ENCODE measurements around the gene GLCCI1. TPM values are rescaled to one million over a fixed set of nuclear protein-coding genes. Genes with fewer than 3 reads are reported as not detected.

The GLCCI1 gene
- total and polyA plus RNA-seq, 10 of the 15 experiments (the other 5 are each of a cell fraction or from before 2014, with no cell fraction given) = 12.6 to 92.0 (median 27.6) TPM

- RAD21 ChIA-PET (ENCODE audit: unreplicated experiment) = interaction anchor here (0.9 kb wide), 2 partner anchors 59 to 110 kb away, joined by 3 read pairs; no protein-coding TSS in a partner anchor
- no peak for ATAC-seq
Observed at GRCh38 chr7:8015746-8016120, 47.1 kb downstream of the GLCCI1 start.

DNA sequence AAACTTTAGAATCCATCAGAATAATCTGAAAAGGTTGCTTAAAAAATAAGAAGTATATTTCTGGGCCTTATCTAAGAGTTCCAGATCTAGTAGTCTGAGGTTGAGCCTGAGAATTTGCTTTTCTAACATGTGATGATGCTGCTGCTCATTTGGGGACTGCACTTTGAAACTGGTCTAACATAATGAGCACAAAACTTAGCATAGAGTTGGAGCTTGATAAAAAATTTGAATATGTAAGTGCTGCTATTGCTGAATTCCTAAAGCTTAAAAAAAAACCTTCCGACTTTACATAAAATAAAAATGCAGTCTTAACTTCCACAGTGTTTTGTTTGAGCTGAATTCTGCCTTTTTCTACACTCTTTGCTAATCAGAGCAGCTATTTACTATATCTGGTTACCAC is 48.8 kb downstream of the GLCCI1 start:
- H4K20me1 ChIP-seq (ENCODE audit: control insufficient read depth, insufficient read depth) = no peaks in the 10 kb centered on the region
- no peak overlapping the region for H3K4me2 ChIP-seq (ENCODE audit: control insufficient read depth, insufficient read depth)
- SMC1A ChIA-PET (ENCODE audit: uncharacterized antibody, unreplicated experiment) = interaction anchor here (0.6 to 4.2 kb wide), 20 partner anchors 9 to 435 kb away, joined by 3 to 17 read pairs (median 4); no protein-coding TSS in a partner anchor
- in situ Hi-C loops (cut with MboI) = no loop called here
- no peak overlapping the region for H3K27ac ChIP-seq (ENCODE audit: control insufficient read depth, insufficient read depth)
- intact Hi-C loops (cut with micrococcal nuclease; ENCODE audit: unreplicated experiment) = no loop called here
- H3K9me3 ChIP-seq (replicated peaks; ENCODE audit: control insufficient read depth, insufficient read depth, low read length) = peaks cover 1% of the 10 kb centered on the region
- CTCF ChIA-PET = interaction anchor here (1.0 to 2.9 kb wide), 9 partner anchors 9 to 336 kb away, joined by 3 to 9 read pairs (median 5); no protein-coding TSS in a partner anchor
- no peak overlapping the region for H3K9ac ChIP-seq (ENCODE audit: control insufficient read depth, insufficient read depth, low read length)
- no TSS peak for BruUV-seq (replicated peaks)
- no peaks in the 10 kb centered on the region for H3K27me3 ChIP-seq (replicated peaks in 1 of 2; ENCODE audit: control insufficient read depth in 2 of 2, insufficient read depth in 2 of 2, low read length in 1 of 2)
- POLR2A ChIA-PET = interaction anchor here (0.6 to 1.7 kb wide), 6 partner anchors 9 to 378 kb away, joined by 3 to 5 read pairs (median 3); no protein-coding TSS in a partner anchor
- 100% methylated on average over 1 of the region's 1 CpG for WGBS (ENCODE audit: insufficient coverage, insufficient replicate concordance, low lambda C conversion rate, missing lambda C conversion rate)
- ATAC-seq (peak; percentile 36; the same call in 1 of the 3 replicates), FAIRE-seq (no peak), DNase-seq (ENCODE audit: low read depth, low spot score) (no peak)
- peaks cover 13% of the 10 kb centered on the region for H3K79me2 ChIP-seq (ENCODE audit: control insufficient read depth, insufficient read depth, low read length)
- peaks cover 0 to 25% of the 10 kb centered on the region in 2 experiments; a peak in 3 of 4 replicates for H3K36me3 ChIP-seq (ENCODE audit: control insufficient read depth in 2 of 2, insufficient read depth in 2 of 2, low read length in 1 of 2)
- RAD21 ChIA-PET (ENCODE audit: unreplicated experiment) = interaction anchor here (1.0 to 3.4 kb wide), 15 partner anchors 19 to 216 kb away, joined by 3 to 21 read pairs (median 5); no protein-coding TSS in a partner anchor
- H3K4me3 ChIP-seq = no peak overlapping the region
- H3K4me1 ChIP-seq (ENCODE audit: control insufficient read depth, insufficient read depth, low read length) = no peaks in the 10 kb centered on the region
- no peak overlapping the region for H2AFZ ChIP-seq (ENCODE audit: control insufficient read depth, low read depth, low read length)
- TF ChIP-seq FOXM1 (IDR thresholded peaks at IDR 0.05; ENCODE audit: low read depth, low read length) (no peak), ZNF384 (IDR thresholded peaks at IDR 0.05; ENCODE audit: borderline replicate concordance, low read depth, low read length) (no peak), RELA (IDR thresholded peaks at IDR 0.05; ENCODE audit: borderline replicate concordance, partially characterized antibody) (no peak), ZNF274 (IDR thresholded peaks at IDR 0.05; ENCODE audit: insufficient read depth, insufficient read length) (no peak), WRNIP1 (IDR thresholded peaks at IDR 0.05; ENCODE audit: borderline replicate concordance, low read depth, low read length) (no peak), MEF2B (IDR thresholded peaks at IDR 0.05; ENCODE audit: partially characterized antibody, poor library complexity, severe bottlenecking) (no peak), STAT3 (IDR thresholded peaks at IDR 0.05; ENCODE audit: low read depth, low read length) (no peak), LARP7 (IDR thresholded peaks at IDR 0.05) (no peak), NR2F1 (conservative IDR thresholded peaks at IDR 0.05) (no peak), REST (IDR thresholded peaks at IDR 0.05; ENCODE audit: low read depth, low read length) (no peak), BHLHE40 (IDR thresholded peaks at IDR 0.05; ENCODE audit: borderline replicate concordance in 1 of 2, low read depth in 2 of 2, low read length in 1 of 2) (no peak), RAD21 (IDR thresholded peaks at IDR 0.05; ENCODE audit: insufficient read depth, low read depth, low read length) (no peak)
- TF ChIP-seq, protein P1, sequence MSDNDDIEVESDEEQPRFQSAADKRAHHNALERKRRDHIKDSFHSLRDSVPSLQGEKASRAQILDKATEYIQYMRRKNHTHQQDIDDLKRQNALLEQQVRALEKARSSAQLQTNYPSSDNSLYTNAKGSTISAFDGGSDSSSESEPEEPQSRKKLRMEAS (IDR thresholded peaks at IDR 0.05; ENCODE audit: low read depth, low read length) = no peak

More at GRCh38 chr7:8015746-8016120, 47.1 kb downstream of the GLCCI1 start:
- no peaks in the 10 kb centered on the region for H4K20me1 ChIP-seq (ENCODE audit: control insufficient read depth, insufficient read depth)
- 95% methylated on average over 4 of the region's 4 CpGs for WGBS (ENCODE audit: insufficient coverage, insufficient replicate concordance, low lambda C conversion rate, missing lambda C conversion rate)
- peaks cover 14% of the 10 kb centered on the region for H3K79me2 ChIP-seq (ENCODE audit: control insufficient read depth, insufficient read depth, low read length)
- ChIA-PET CTCF (no interaction called here), POLR2A (no interaction called here), SMC1A (ENCODE audit: uncharacterized antibody, unreplicated experiment) (interaction anchor here (1.0 to 1.3 kb wide), 2 partner anchors 17 to 48 kb away, joined by 3 to 4 read pairs; no protein-coding TSS in a partner anchor)
- H3K36me3 ChIP-seq (ENCODE audit: control insufficient read depth in 2 of 2, insufficient read depth in 2 of 2, low read length in 1 of 2) = peaks cover 0 to 29% of the 10 kb centered on the region in 2 experiments; a peak in 3 of 4 replicates
- intact Hi-C loops (cut with micrococcal nuclease; ENCODE audit: unreplicated experiment) (no loop called here), in situ Hi-C loops (cut with MboI) (no loop called here)
- no peak overlapping the region for H3K9ac ChIP-seq (ENCODE audit: control insufficient read depth, insufficient read depth, low read length)
- H3K9me3 ChIP-seq (replicated peaks; ENCODE audit: control insufficient read depth, insufficient read depth, low read length) = no peaks in the 10 kb centered on the region; the same call in none of the 3 replicates
- no peaks in the 10 kb centered on the region for H3K4me1 ChIP-seq (ENCODE audit: control insufficient read depth, insufficient read depth, low read length)
- TF ChIP-seq TAF1 (IDR thresholded peaks at IDR 0.05; ENCODE audit: borderline replicate concordance, low read depth, low read length) = no peak
- TF ChIP-seq POLR2A (IDR thresholded peaks at IDR 0.05; ENCODE audit: low read depth, low read length) = no peak
- no peaks in the 10 kb centered on the region for H3K27me3 ChIP-seq (replicated peaks in 1 of 2; ENCODE audit: control insufficient read depth in 2 of 2, insufficient read depth in 2 of 2, low read length in 1 of 2)
- no TSS peak for BruUV-seq (replicated peaks)
- H3K4me2 ChIP-seq (ENCODE audit: control insufficient read depth, insufficient read depth) = no peak overlapping the region
- H2AFZ ChIP-seq (ENCODE audit: control insufficient read depth, low read depth, low read length) = no peak overlapping the region
- no peak overlapping the region for H3K4me3 ChIP-seq
- DNase-seq (ENCODE audit: low read depth, low spot score) = no peak
- no peak overlapping the region for H3K27ac ChIP-seq (ENCODE audit: control insufficient read depth, insufficient read depth)
- no peak for FAIRE-seq
